IPS-18c (cell line): Measurements from ENCODE around the gene TNFSF8.

Experiments
- H3K4me3 ChIP-seq: 2 replicates; pipeline ENCODE4 v1.7.0; 2013; ENCODE audit warnings: low read depth, mild to moderate bottlenecking, low read length, moderate library complexity; ENCODE audit not compliant: insufficient read depth
- H3K9me3 ChIP-seq: one replicate; pipeline ENCODE4 v1.6.1; 2013; ENCODE audit warnings: mild to moderate bottlenecking, low read length, moderate library complexity; ENCODE audit not compliant: control insufficient read depth, insufficient read depth

The TNFSF8 gene

GRCh38 chr9:114945616-114946412, 15.4 kb upstream of the TNFSF8 start:
- Histone ChIP-seq H3K4me3 (no peak overlapping the region), H3K9me3 (no peaks in the 10 kb centered on the region)

GRCh38 chr9:114941376-114941775, 11.0 kb upstream of the TNFSF8 start:
- no peaks in the 10 kb centered on the region for H3K9me3 ChIP-seq

GRCh38 chr9:114938687-114939575, 8.5 kb upstream of the TNFSF8 start:
- Histone ChIP-seq H3K9me3 (no peaks in the 10 kb centered on the region), H3K4me3 (no peak overlapping the region)

More at GRCh38 chr9:114941376-114941775, 11.0 kb upstream of the TNFSF8 start:
- no peak overlapping the region for H3K4me3 ChIP-seq

- no peak overlapping the region for H3K4me3 ChIP-seq
- H3K9me3 ChIP-seq, result no peaks in the 10 kb centered on the region
These were observed 7.1 kb upstream of the TNFSF8 start for GRCh38 chr9:114937516-114937915.

GRCh38 chr9:114936581-114936980, 6.2 kb upstream of the TNFSF8 start:
- H3K4me3 ChIP-seq, result no peak overlapping the region
- no peaks in the 10 kb centered on the region for H3K9me3 ChIP-seq

GRCh38 chr9:114935119-114935518, 4.7 kb upstream of the TNFSF8 start:
- H3K9me3 ChIP-seq, result no peaks in the 10 kb centered on the region
- H3K4me3 ChIP-seq, result no peak overlapping the region

GRCh38 chr9:114932502-114932901, 2.1 kb upstream of the TNFSF8 start:
- no peaks in the 10 kb centered on the region for H3K9me3 ChIP-seq
- no peak overlapping the region for H3K4me3 ChIP-seq

GRCh38 chr9:114931407-114931806, 1.0 kb upstream of the TNFSF8 start:
- H3K9me3 ChIP-seq, result no peaks in the 10 kb centered on the region
- no peak overlapping the region for H3K4me3 ChIP-seq

- Histone ChIP-seq H3K9me3 (no peaks in the 10 kb centered on the region), H3K4me3 (no peak overlapping the region)
These were observed 1.2 kb downstream of the TNFSF8 start for GRCh38 chr9:114929201-114929600.

- Histone ChIP-seq H3K9me3 (no peaks in the 10 kb centered on the region), H3K4me3 (no peak overlapping the region)
These were observed 1.7 kb downstream of the TNFSF8 start for GRCh38 chr9:114928671-114929070.

- Histone ChIP-seq H3K4me3 (no peak overlapping the region), H3K9me3 (no peaks in the 10 kb centered on the region)
These were observed 2.3 kb downstream of the TNFSF8 start for GRCh38 chr9:114928136-114928535.

- Histone ChIP-seq H3K9me3 (no peaks in the 10 kb centered on the region), H3K4me3 (no peak overlapping the region)
These were observed 4.7 kb downstream of the TNFSF8 start for GRCh38 chr9:114925672-114926071.

GRCh38 chr9:114925039-114925438, 5.4 kb downstream of the TNFSF8 start:
- Histone ChIP-seq H3K9me3 (no peaks in the 10 kb centered on the region), H3K4me3 (no peak overlapping the region)

GRCh38 chr9:114924327-114924726, 6.1 kb downstream of the TNFSF8 start:
- no peaks in the 10 kb centered on the region for H3K9me3 ChIP-seq
- no peak overlapping the region for H3K4me3 ChIP-seq

- no peak overlapping the region for H3K4me3 ChIP-seq
- no peaks in the 10 kb centered on the region for H3K9me3 ChIP-seq
These were observed 6.5 kb downstream of the TNFSF8 start for GRCh38 chr9:114923918-114924317.

- Histone ChIP-seq H3K9me3 (no peaks in the 10 kb centered on the region), H3K4me3 (no peak overlapping the region)
These were observed 9.2 kb downstream of the TNFSF8 start for GRCh38 chr9:114921171-114921570.

- no peak overlapping the region for H3K4me3 ChIP-seq
- H3K9me3 ChIP-seq, result no peaks in the 10 kb centered on the region
These were observed 10.8 kb downstream of the TNFSF8 start for GRCh38 chr9:114919611-114920010.

- H3K9me3 ChIP-seq, result no peaks in the 10 kb centered on the region
These were observed 13.9 kb downstream of the TNFSF8 start for GRCh38 chr9:114916481-114916880.

More at GRCh38 chr9:114916481-114916880, 13.9 kb downstream of the TNFSF8 start:
- H3K4me3 ChIP-seq, result no peak overlapping the region
